Panc1 (cell line): ENCODE results near the gene LMAN2L.

Experiments used
- CTCF ChIP-seq: fragments of 450-650 bp; IDR thresholded peaks from 2 replicates; pipeline ENCODE4 v1.5.1; 2017; ENCODE audit warnings: mild to moderate bottlenecking
- POLR2AphosphoS5 ChIP-seq: IDR thresholded peaks from 2 replicates; pipeline ENCODE4 v1.6.1; 2012; ENCODE audit warnings: mild to moderate bottlenecking, low read depth, low read length, moderate library complexity
- REST ChIP-seq, 2 experiments: IDR thresholded peaks; 2 replicates each; pipeline ENCODE4 v1.6.1; 2011 to 2012; ENCODE audit warnings: low read depth in 2 of 2, control low read depth in 1 of 2, low read length in 1 of 2, mild to moderate bottlenecking in 1 of 2, moderate library complexity in 1 of 2; ENCODE audit not compliant: insufficient read depth in 1 of 2
- SIN3A ChIP-seq: IDR thresholded peaks from 2 replicates; pipeline ENCODE4 v1.6.1; 2012; ENCODE audit warnings: low read depth, mild to moderate bottlenecking, low read length, moderate library complexity, borderline replicate concordance; ENCODE audit not compliant: insufficient read depth

- TF ChIP-seq CTCF (no peak), POLR2AphosphoS5 (no peak), REST (IDR thresholded peaks at IDR 0.05; ENCODE audit: insufficient read depth in 1 of 2, low read depth in 2 of 2, low read length in 1 of 2) (no peak), SIN3A (no peak)
Observed at GRCh38 chr2:96698221-96698861, 41.5 kb downstream of the LMAN2L start.
